Measurements from ENCODE around the gene PTGDR. TPM values are rescaled to one million over a fixed set of nuclear protein-coding genes. Genes with fewer than 3 reads are reported as not detected.

The PTGDR gene
- total and polyA plus RNA-seq, 9 of the 15 experiments (the other 6 are each of a cell fraction or from before 2014, with no cell fraction given): not detected

Other genes with a start within 250 kb of the PTGDR start
- not detected in 2 replicates for gene NID2, start 198.6 kb upstream of the PTGDR start, total RNA-seq (2014; rRNA removed)
- gene NID2, start 198.6 kb upstream of the PTGDR start, total RNA-seq (2014; rRNA removed; fragmentation: Illumina TruSeq; extraction: Trizol): 0.22 and 0.45 TPM in 2 replicates
- gene NID2, start 198.6 kb upstream of the PTGDR start, total RNA-seq (2015; rRNA removed; fragmentation: Illumina TruSeq; extraction: Trizol): 0.11 TPM in 1 of 2 replicates, not detected in the other
- gene NID2, start 198.6 kb upstream of the PTGDR start, total RNA-seq (2021): 0.09 and 0.22 TPM in 2 replicates
- 0.04 TPM in 1 of 2 replicates, not detected in the other for gene NID2, start 198.6 kb upstream of the PTGDR start, polyA plus RNA-seq (2011; rRNA removed)
- 0.45 TPM in 1 of 2 replicates, not detected in the other for gene NID2, start 198.6 kb upstream of the PTGDR start, polyA plus RNA-seq (2014; fragmentation: Illumina TruSeq; extraction: Trizol)
- gene NID2, start 198.6 kb upstream of the PTGDR start, polyA plus RNA-seq (2014; fragmentation: Nextera tagmentation; extraction: Ambion mirVana): under 1 TPM; 0.10 to 0.29 TPM
- gene NID2, start 198.6 kb upstream of the PTGDR start, polyA plus RNA-seq (2014; rRNA removed): not detected in 2 replicates
- not detected in 2 replicates for gene PTGER2, start 46.6 kb downstream of the PTGDR start, total RNA-seq (2014; rRNA removed)
- not detected in 2 replicates for gene PTGER2, start 46.6 kb downstream of the PTGDR start, total RNA-seq (2014; rRNA removed; fragmentation: Illumina TruSeq; extraction: Trizol)
- not detected in 2 replicates for gene PTGER2, start 46.6 kb downstream of the PTGDR start, total RNA-seq (2015; rRNA removed; fragmentation: Illumina TruSeq; extraction: Trizol)
- gene PTGER2, start 46.6 kb downstream of the PTGDR start, total RNA-seq (2021): not detected in 2 replicates
- gene PTGER2, start 46.6 kb downstream of the PTGDR start, polyA plus RNA-seq (2011; rRNA removed): not detected in 2 replicates
- gene PTGER2, start 46.6 kb downstream of the PTGDR start, polyA plus RNA-seq (2014; fragmentation: Illumina TruSeq; extraction: Trizol): not detected in 2 replicates
- gene PTGER2, start 46.6 kb downstream of the PTGDR start, polyA plus RNA-seq (2014; fragmentation: Nextera tagmentation; extraction: Ambion mirVana): not detected
- gene PTGER2, start 46.6 kb downstream of the PTGDR start, polyA plus RNA-seq (2014; rRNA removed): not detected in 2 replicates